ENCODE results near the gene CPNE5.

- no peak for TF ChIP-seq POLR2A (IDR thresholded peaks at IDR 0.05)
- no peak for TF ChIP-seq CTCF (IDR thresholded peaks at IDR 0.05)
These were observed 69.4 kb downstream of the CPNE5 start for GRCh38 chr6:36769676-36770499.
